Measurements from ENCODE around the gene FOXP1.

The FOXP1 gene

GRCh38 chr3:71119171-71119570, 464.4 kb downstream of the FOXP1 start:
- Histone ChIP-seq H3K27ac (ENCODE audit: low read depth, low read length) (no peak overlapping the region), H3K79me2 (ENCODE audit: control insufficient read depth, low read length) (peaks cover 26% of the 10 kb centered on the region), H3K9me3 (ENCODE audit: control insufficient read depth, insufficient read depth, low read length) (no peaks in the 10 kb centered on the region), H3K9me2 (replicated peaks; ENCODE audit: control insufficient read depth, low read length) (no peaks in the 10 kb centered on the region), H3K4me3 (ENCODE audit: low read length) (no peak overlapping the region), H3K27me3 (ENCODE audit: control insufficient read depth, low read length) (no peaks in the 10 kb centered on the region), H3K4me2 (ENCODE audit: low read length) (no peak overlapping the region), H3F3A (ENCODE audit: control insufficient read depth, insufficient read depth) (no peaks in the 10 kb centered on the region), H3K4me1 (ENCODE audit: control insufficient read depth, low read length) (peaks cover 11% of the 10 kb centered on the region), H3K36me3 (ENCODE audit: control insufficient read depth, low read length) (peaks cover 15% of the 10 kb centered on the region; the same call in 1 of the 2 replicates), H4K20me1 (ENCODE audit: control insufficient read depth, insufficient read depth, low read depth, low read length) (no peaks in the 10 kb centered on the region)
- TF ChIP-seq CTCF (IDR thresholded peaks at IDR 0.05; ENCODE audit: low read depth, low read length, poor library complexity, severe bottlenecking): no peak
- TF ChIP-seq EZH2phosphoT487 (IDR thresholded peaks at IDR 0.05; ENCODE audit: borderline replicate concordance, low read length): no peak

DNA sequence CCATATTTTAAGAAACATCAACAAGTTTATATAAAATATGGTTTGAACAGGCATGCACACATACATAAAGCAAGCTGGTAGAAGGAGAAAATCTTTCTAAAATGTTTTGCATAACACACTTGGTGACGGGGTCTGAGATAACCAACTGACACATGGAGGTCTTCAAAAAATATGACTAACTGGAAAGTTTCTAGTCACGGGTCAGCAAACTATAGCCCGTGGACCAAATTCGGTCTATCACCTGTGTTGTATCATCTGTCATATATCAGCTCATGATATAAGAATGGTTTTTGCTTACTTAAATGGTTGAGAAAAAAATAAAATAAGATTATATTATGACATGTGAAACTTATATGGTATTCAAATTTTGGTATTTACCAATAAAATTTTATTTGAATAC, 465.1 kb downstream of the FOXP1 start:
- TF ChIP-seq EZH2phosphoT487 (IDR thresholded peaks at IDR 0.05; ENCODE audit: borderline replicate concordance, low read length) (no peak), CTCF (IDR thresholded peaks at IDR 0.05; ENCODE audit: low read depth, low read length, poor library complexity, severe bottlenecking) (no peak)
- no peak overlapping the region for H3K4me2 ChIP-seq (ENCODE audit: low read length)
- no peaks in the 10 kb centered on the region for H3K9me2 ChIP-seq (replicated peaks; ENCODE audit: control insufficient read depth, low read length)
- H3K79me2 ChIP-seq (ENCODE audit: control insufficient read depth, low read length): peaks cover 26% of the 10 kb centered on the region
- H3K4me3 ChIP-seq (ENCODE audit: low read length): no peak overlapping the region
- H3K9me3 ChIP-seq (ENCODE audit: control insufficient read depth, insufficient read depth, low read length): no peaks in the 10 kb centered on the region
- peaks cover 11% of the 10 kb centered on the region for H3K4me1 ChIP-seq (ENCODE audit: control insufficient read depth, low read length)
- peaks cover 15% of the 10 kb centered on the region; the same call in 1 of the 2 replicates for H3K36me3 ChIP-seq (ENCODE audit: control insufficient read depth, low read length)
- no peaks in the 10 kb centered on the region for H3K27me3 ChIP-seq (ENCODE audit: control insufficient read depth, low read length)
- no peaks in the 10 kb centered on the region for H3F3A ChIP-seq (ENCODE audit: control insufficient read depth, insufficient read depth)
- no peaks in the 10 kb centered on the region for H4K20me1 ChIP-seq (ENCODE audit: control insufficient read depth, insufficient read depth, low read depth, low read length)
- no peak overlapping the region for H3K27ac ChIP-seq (ENCODE audit: low read depth, low read length)

- H3K27ac ChIP-seq (ENCODE audit: low read depth, low read length): no peak overlapping the region
- peaks cover 20% of the 10 kb centered on the region for H3K36me3 ChIP-seq (ENCODE audit: control insufficient read depth, low read length)
- H3K9me2 ChIP-seq (replicated peaks; ENCODE audit: control insufficient read depth, low read length): no peaks in the 10 kb centered on the region
- peaks cover 22% of the 10 kb centered on the region for H3K79me2 ChIP-seq (ENCODE audit: control insufficient read depth, low read length)
- H3K4me1 ChIP-seq (ENCODE audit: control insufficient read depth, low read length): peaks cover 11% of the 10 kb centered on the region
- H3K4me2 ChIP-seq (ENCODE audit: low read length): no peak overlapping the region
- no peaks in the 10 kb centered on the region for H3K9me3 ChIP-seq (ENCODE audit: control insufficient read depth, insufficient read depth, low read length)
- H3K4me3 ChIP-seq (ENCODE audit: low read length): no peak overlapping the region
- TF ChIP-seq CTCF (IDR thresholded peaks at IDR 0.05; ENCODE audit: low read depth, low read length, poor library complexity, severe bottlenecking) (no peak), EZH2phosphoT487 (IDR thresholded peaks at IDR 0.05; ENCODE audit: borderline replicate concordance, low read length) (no peak)
- no peaks in the 10 kb centered on the region for H4K20me1 ChIP-seq (ENCODE audit: control insufficient read depth, insufficient read depth, low read depth, low read length)
- H3K27me3 ChIP-seq (ENCODE audit: control insufficient read depth, low read length): no peaks in the 10 kb centered on the region
- H3F3A ChIP-seq (ENCODE audit: control insufficient read depth, insufficient read depth): no peaks in the 10 kb centered on the region
Observed at GRCh38 chr3:71117572-71118247, 465.8 kb downstream of the FOXP1 start.
